Effector memory CD8-positive, alpha-beta T cell (primary cell): ENCODE measurements around the gene DKK3.

Source experiments
- ATAC-seq: fragments of 150-1000 bp; cut with Tn5 transposase; replicated peaks from 2 replicates; pipeline ENCODE4 v1.10.0; 2021; ENCODE audit warnings: mild to moderate bottlenecking, moderate library complexity
- DNase-seq, 3 experiments: peaks; one replicate each; pipeline ENCODE4 v3.0.0; 2021
- H3K27ac Mint-ChIP-seq, 2 donors: one replicate each; pipeline ENCODE4 v1.8.0; 2022; ENCODE audit warnings: mild to moderate bottlenecking in 2 of 2, mixed read lengths in 2 of 2, moderate library complexity in 2 of 2
- H3K27me3 Mint-ChIP-seq, 2 donors: one replicate each; pipeline ENCODE4 v1.8.0; 2022; ENCODE audit warnings: mixed read lengths in 2 of 2
- H3K36me3 Mint-ChIP-seq: one replicate; pipeline ENCODE4 v1.8.0; 2022; ENCODE audit warnings: mild to moderate bottlenecking, moderate library complexity, mixed read lengths; ENCODE audit not compliant: insufficient read depth
- H3K4me1 Mint-ChIP-seq, 2 donors: one replicate each; pipeline ENCODE4 v1.8.0; 2022; ENCODE audit warnings: low read depth in 2 of 2, mixed read lengths in 2 of 2
- H3K4me3 Mint-ChIP-seq, 2 donors: one replicate each; pipeline ENCODE4 v1.8.0; 2022; ENCODE audit warnings: mild to moderate bottlenecking in 2 of 2, mixed read lengths in 2 of 2, moderate library complexity in 2 of 2
- H3K9me3 Mint-ChIP-seq, 2 donors: one replicate each; pipeline ENCODE4 v1.8.0; 2022; ENCODE audit warnings: mixed read lengths in 2 of 2

DKK3 gene

DNA sequence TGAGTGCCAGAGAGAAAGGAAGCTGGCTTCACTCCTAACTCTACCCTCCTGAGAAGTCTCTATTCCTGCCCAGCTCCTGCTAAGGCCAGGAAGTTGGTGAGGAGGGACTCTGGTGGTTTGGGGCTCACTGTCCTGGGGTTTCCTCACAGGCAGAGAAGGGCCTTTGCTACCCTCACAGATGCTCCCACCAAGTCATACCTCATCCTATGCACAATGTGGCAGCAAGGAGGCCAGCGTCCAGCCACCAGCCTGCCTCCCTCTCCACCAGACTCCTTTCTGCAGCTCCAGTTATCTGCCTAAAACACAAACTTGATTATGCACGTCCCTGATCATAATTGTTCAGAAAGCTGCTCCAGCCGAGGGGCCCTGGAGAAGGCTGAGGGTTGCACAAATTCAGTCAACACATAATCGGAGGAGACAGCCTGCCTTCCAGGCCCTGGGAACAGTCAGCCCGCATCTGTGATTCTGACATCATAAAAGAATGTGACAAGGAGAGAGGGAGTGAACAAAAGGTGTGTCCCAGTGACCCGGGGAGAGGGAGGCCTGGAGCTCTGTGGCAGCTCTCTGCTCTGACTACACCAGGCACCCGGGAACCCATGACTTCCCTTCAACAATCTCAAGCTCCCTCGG lies 28.8 kb downstream of the DKK3 start:
- no peak for ATAC-seq
- Mint-ChIP-seq H3K36me3 (peaks cover 2% of the 10 kb centered on the region), H3K27me3 (peaks cover 4 to 25% of the 10 kb centered on the region in 2 donors), H3K4me1 (peaks cover 11 to 13% of the 10 kb centered on the region in 2 donors), H3K27ac (no peak overlapping the region), H3K9me3 (no peaks in the 10 kb centered on the region), H3K4me3 (no peak overlapping the region)
- no peak for DNase-seq

DNA sequence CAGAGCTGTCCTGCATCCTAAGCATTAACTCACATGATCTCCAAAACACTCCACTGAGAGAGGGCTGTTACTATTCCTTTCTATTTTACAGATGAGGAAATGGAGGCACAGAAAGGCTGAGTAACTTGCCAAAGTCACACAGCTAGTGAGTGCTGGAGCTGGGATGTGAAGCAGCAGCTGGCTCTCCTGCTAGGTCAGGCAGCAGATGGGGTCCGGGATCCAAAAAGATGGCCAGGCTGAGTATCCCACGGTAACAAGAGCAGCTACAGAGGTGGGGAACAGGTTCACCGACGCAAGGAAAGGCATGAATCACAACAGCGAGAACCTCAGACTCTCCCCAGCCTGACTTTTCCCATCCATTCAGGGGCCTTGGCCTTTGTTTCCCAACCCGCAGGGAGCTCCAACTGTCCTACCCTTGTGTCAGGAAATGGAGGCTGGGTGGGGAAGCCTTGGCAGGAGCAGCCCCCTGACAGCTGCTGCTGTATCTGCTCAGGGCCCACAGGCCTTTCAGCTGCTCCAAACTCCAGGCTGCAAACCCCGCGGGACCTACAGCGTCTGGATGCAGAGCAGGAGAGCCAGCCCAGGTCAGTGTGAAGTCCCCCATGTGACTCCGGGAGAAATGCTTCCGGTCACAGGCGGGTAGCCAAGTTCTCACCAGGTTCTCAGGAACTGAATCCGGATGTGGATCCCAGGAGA lies 29.5 kb downstream of the DKK3 start:
- DNase-seq = no peak
- no peak overlapping the region for H3K4me3 Mint-ChIP-seq
- H3K9me3 Mint-ChIP-seq = no peaks in the 10 kb centered on the region
- H3K27ac Mint-ChIP-seq = no peak overlapping the region
- H3K36me3 Mint-ChIP-seq = peaks cover 3% of the 10 kb centered on the region
- no peak for ATAC-seq
- peaks cover 4 to 25% of the 10 kb centered on the region in 2 donors for H3K27me3 Mint-ChIP-seq
- peaks cover 11 to 14% of the 10 kb centered on the region in 2 donors for H3K4me1 Mint-ChIP-seq

GRCh38 chr11:11978098-11978637 lies 30.3 kb downstream of the DKK3 start:
- ATAC-seq (no peak), DNase-seq (no peak)

GRCh38 chr11:11977206-11977938 lies 31.1 kb downstream of the DKK3 start:
- H3K36me3 Mint-ChIP-seq = peaks cover 3% of the 10 kb centered on the region
- H3K27me3 Mint-ChIP-seq = peaks cover 2 to 25% of the 10 kb centered on the region in 2 donors
- ATAC-seq (no peak), DNase-seq (no peak)
- peak overlapping the region; percentile 5 to 7 for H3K27ac Mint-ChIP-seq
- peaks cover 11 to 14% of the 10 kb centered on the region in 2 donors for H3K4me1 Mint-ChIP-seq
- H3K9me3 Mint-ChIP-seq = no peaks in the 10 kb centered on the region
- H3K4me3 Mint-ChIP-seq = no peak overlapping the region

More at GRCh38 chr11:11978098-11978637, 30.3 kb downstream of the DKK3 start:
- H3K27ac Mint-ChIP-seq = no peak overlapping the region
- no peak overlapping the region for H3K4me3 Mint-ChIP-seq
- peaks cover 3% of the 10 kb centered on the region for H3K36me3 Mint-ChIP-seq
- H3K9me3 Mint-ChIP-seq = no peaks in the 10 kb centered on the region
- H3K4me1 Mint-ChIP-seq = peaks cover 11 to 14% of the 10 kb centered on the region in 2 donors
- H3K27me3 Mint-ChIP-seq = peaks cover 4 to 25% of the 10 kb centered on the region in 2 donors

- Mint-ChIP-seq H3K36me3 (peaks cover 3% of the 10 kb centered on the region), H3K27ac (no peak overlapping the region), H3K27me3 (peaks cover 0 to 20% of the 10 kb centered on the region in 2 donors), H3K9me3 (no peaks in the 10 kb centered on the region), H3K4me3 (no peak overlapping the region), H3K4me1 (peaks cover 11 to 14% of the 10 kb centered on the region in 2 donors)
- no peak for DNase-seq
- no peak for ATAC-seq
Measured at GRCh38 chr11:11976481-11977127, 31.8 kb downstream of the DKK3 start.

GRCh38 chr11:11975201-11976092 lies 33.0 kb downstream of the DKK3 start:
- Mint-ChIP-seq H3K4me1 (peaks cover 11 to 14% of the 10 kb centered on the region in 2 donors), H3K4me3 (no peak overlapping the region), H3K36me3 (peaks cover 3% of the 10 kb centered on the region), H3K27ac (no peak overlapping the region), H3K27me3 (peaks cover 0 to 11% of the 10 kb centered on the region in 2 donors), H3K9me3 (no peaks in the 10 kb centered on the region)
- no peak for ATAC-seq
- DNase-seq = no peak

DNA sequence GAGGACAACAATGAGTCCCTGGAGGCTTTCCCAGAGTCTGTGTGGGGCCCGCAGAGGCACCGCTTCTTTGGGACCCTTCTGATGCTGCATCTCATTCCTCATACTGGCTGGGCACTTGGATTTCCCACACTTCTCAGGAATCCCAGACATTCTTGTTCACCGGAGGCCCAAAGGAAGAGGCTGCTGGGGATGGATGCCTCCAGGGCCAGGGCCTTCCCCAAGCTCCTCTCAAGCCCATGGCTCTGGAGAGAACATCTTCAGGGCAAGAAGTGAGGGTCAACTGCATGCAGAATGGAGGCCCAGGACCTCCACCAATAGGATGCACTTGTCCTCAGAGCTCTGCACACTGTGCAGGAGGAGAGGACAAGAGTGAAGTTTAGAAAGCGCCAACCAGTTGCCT lies 34.6 kb downstream of the DKK3 start:
- Mint-ChIP-seq H3K27me3 (peaks cover 0 to 11% of the 10 kb centered on the region in 2 donors), H3K4me3 (no peak overlapping the region), H3K36me3 (peaks cover 3% of the 10 kb centered on the region), H3K9me3 (no peaks in the 10 kb centered on the region), H3K27ac (no peak overlapping the region), H3K4me1 (peaks cover 11 to 14% of the 10 kb centered on the region in 2 donors)
- DNase-seq (no peak), ATAC-seq (no peak)

DNA sequence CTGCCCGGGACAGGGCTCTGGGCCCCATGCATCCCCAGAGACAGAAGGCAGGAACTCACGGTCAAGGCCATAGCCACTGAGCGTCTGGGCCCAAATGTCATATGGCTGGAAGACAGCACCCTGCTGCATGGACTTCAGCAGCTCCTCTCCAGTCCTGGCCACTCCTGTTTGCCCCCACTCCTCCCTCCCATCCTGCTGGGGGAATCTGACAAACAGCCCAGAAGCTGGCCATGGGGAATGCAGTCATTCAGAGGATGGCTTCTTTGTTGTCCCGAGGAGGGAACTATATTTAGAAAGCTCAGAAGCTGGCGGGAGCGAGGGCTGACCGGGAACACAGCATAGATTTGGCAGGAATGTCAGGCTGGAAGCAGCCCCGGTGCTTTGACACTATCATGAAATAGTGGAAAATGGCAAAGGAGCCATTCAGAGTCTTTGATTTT lies 35.0 kb downstream of the DKK3 start:
- H3K4me3 Mint-ChIP-seq = no peak overlapping the region
- H3K27me3 Mint-ChIP-seq = peaks cover 0 to 16% of the 10 kb centered on the region in 2 donors
- H3K27ac Mint-ChIP-seq = no peak overlapping the region
- H3K9me3 Mint-ChIP-seq = no peaks in the 10 kb centered on the region
- H3K36me3 Mint-ChIP-seq = peaks cover 3% of the 10 kb centered on the region
- DNase-seq (no peak), ATAC-seq (no peak)
- peaks cover 11 to 14% of the 10 kb centered on the region in 2 donors for H3K4me1 Mint-ChIP-seq

DNA sequence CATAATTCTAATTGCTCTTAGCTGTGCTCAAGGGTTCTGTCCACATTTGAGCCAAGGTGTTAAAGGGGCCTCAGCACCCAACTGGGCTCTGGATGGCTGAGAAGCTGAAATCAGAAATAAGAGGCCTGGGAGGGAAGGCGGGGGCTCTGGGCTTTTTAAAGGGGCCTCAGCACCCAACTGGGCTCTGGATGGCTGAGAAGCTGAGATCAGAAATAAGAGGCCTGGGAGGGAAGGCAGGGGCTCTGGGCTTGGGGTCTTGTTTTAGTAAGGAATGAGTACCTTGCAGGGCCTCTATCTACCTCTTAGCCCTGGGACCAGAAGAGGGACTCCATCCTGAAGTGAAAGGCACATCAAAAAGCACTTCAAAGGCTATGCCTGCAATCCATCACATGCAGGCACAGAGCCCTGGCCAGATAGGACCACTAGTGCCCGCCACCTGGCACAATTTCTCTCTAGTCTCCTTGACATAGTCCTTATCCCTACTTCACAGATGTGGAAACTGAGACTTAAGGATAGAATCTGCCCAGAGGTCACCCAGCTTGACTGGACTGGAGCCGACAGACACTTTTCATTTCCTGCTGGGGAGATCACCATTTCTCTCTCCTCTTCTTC lies 35.6 kb downstream of the DKK3 start:
- H3K4me1 Mint-ChIP-seq = peaks cover 11 to 14% of the 10 kb centered on the region in 2 donors
- no peak overlapping the region for H3K27ac Mint-ChIP-seq
- no peak for ATAC-seq
- peaks cover 3% of the 10 kb centered on the region for H3K36me3 Mint-ChIP-seq
- H3K4me3 Mint-ChIP-seq = no peak overlapping the region
- no peak for DNase-seq
- H3K27me3 Mint-ChIP-seq = peaks cover 0 to 21% of the 10 kb centered on the region in 2 donors
- H3K9me3 Mint-ChIP-seq = no peaks in the 10 kb centered on the region

DNA sequence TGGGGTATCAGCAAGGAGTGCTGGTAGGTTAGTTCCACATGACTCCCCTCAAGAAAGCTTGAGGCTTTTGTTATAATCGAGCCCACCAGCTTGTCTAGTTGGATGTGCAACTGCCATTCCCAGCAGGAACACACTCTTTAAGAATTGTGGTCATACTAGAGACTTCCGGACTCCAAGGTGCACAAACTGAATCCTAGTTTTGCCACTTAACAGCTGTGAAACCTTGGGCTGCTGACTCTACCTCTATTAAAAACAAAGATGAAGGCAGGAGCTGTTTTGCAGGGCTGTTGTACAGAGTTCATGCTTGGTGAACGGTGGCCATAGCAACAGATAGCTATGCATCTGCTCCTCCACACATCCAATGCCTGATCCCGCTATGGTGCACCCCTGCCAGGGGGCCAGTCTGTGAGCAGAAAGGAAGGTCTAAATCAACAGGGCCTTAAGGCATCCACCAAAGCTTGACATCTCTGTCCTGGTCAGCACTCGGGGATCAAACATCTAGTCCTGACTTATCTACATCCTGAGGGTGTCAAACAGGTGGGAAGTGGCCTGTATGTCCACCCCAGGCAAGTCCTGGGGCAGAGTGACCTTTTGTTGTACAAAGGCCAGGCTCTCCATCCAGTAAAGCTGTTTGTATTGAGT lies 36.4 kb downstream of the DKK3 start:
- no peaks in the 10 kb centered on the region for H3K9me3 Mint-ChIP-seq
- H3K36me3 Mint-ChIP-seq = peaks cover 6% of the 10 kb centered on the region
- DNase-seq = no peak
- no peak for ATAC-seq
- H3K4me3 Mint-ChIP-seq = no peak overlapping the region
- peaks cover 0 to 21% of the 10 kb centered on the region in 2 donors for H3K27me3 Mint-ChIP-seq
- no peak overlapping the region for H3K27ac Mint-ChIP-seq
- H3K4me1 Mint-ChIP-seq = peaks cover 12 to 14% of the 10 kb centered on the region in 2 donors

DNA sequence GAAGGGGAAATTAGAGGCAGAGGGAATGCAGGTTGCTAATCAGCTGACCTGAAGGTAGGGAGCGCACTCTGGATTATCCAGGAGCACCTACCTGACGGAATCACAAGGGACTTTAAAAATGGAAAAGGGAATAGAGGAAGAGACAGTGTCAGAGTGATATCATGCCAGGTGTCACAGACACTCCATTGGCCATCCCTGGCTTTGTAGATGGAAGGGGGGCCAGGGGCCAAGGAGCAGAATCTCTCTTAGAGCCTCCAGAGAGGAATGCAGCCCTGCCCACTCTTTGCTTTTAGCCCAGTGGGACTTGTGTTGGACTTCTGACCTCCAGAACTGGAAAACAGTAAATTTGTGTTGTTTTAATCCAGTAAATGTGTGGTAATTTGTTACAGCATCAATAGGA lies 37.9 kb downstream of the DKK3 start:
- no peak overlapping the region for H3K27ac Mint-ChIP-seq

More for the DNA sequence above, 37.9 kb downstream of the DKK3 start:
- peaks cover 9 to 27% of the 10 kb centered on the region in 2 donors for H3K27me3 Mint-ChIP-seq
- H3K9me3 Mint-ChIP-seq = no peaks in the 10 kb centered on the region
- DNase-seq (no peak), ATAC-seq (no peak)
- no peak overlapping the region for H3K4me3 Mint-ChIP-seq
- peaks cover 8% of the 10 kb centered on the region for H3K36me3 Mint-ChIP-seq
- H3K4me1 Mint-ChIP-seq = peaks cover 8 to 13% of the 10 kb centered on the region in 2 donors
